H1 (cell line): Measurements from ENCODE around the gene TEX38. TPM values are rescaled to one million over a fixed set of nuclear protein-coding genes. Genes with fewer than 3 reads are reported as not detected.

Experiments
- CTCF ChIA-PET: fragments of 300-600 bp; sonication (Branson Sonifier 250); formaldehyde crosslinking; loops from one replicate; lab custom pipeline; 2021; ENCODE audit not compliant: partially characterized antibody; lab: Charles Lee
- POLR2A ChIA-PET: fragments of 300-600 bp; sonication (Branson Sonifier 250); formaldehyde crosslinking; loops from one replicate; lab custom pipeline; 2021; ENCODE audit warnings: inconsistent platforms; ENCODE audit not compliant: partially characterized antibody; lab: Charles Lee
- DNase-seq, 2 experiments: peaks; one replicate each; pipeline versions ENCODE4 v3.0.0 to v3.0.0-alpha.2; 2010 to 2022; ENCODE audit warnings: low spot score in 2 of 2, low read depth in 1 of 2, mixed read lengths in 1 of 2
- FAIRE-seq: peaks from 2 replicates; lab custom pipeline; 2011; peaks lifted over from hg19 to GRCh38; lab: Jason Lieb, UNC
- H2AFZ ChIP-seq: 2 replicates; pipeline ENCODE4 v1.8.1; 2012; ENCODE audit warnings: low read length, inconsistent platforms
- H2AK5ac ChIP-seq: 2 replicates; pipeline ENCODE4 v1.6.1; 2013; ENCODE audit warnings: low read depth, low read length
- H2BK120ac ChIP-seq: replicated peaks from 2 replicates; pipeline ENCODE3; 2013; ENCODE audit warnings: low read depth, low read length, inconsistent platforms
- H2BK12ac ChIP-seq: 2 replicates; pipeline ENCODE4 v1.6.1; 2013; ENCODE audit warnings: low read depth, low read length
- H2BK15ac ChIP-seq: 2 replicates; pipeline ENCODE4 v1.6.1; 2013; ENCODE audit warnings: low read length
- H2BK20ac ChIP-seq: 2 replicates; pipeline ENCODE4 v1.6.1; 2013; ENCODE audit warnings: low read length
- H2BK5ac ChIP-seq: 2 replicates; pipeline ENCODE4 v1.6.1; 2013; ENCODE audit warnings: low read depth, low read length
- H3K14ac ChIP-seq: 2 replicates; pipeline ENCODE4 v1.6.1; 2013; ENCODE audit warnings: inconsistent platforms; ENCODE audit not compliant: insufficient read length
- H3K18ac ChIP-seq: 2 replicates; pipeline ENCODE4 v1.6.1; 2013; ENCODE audit warnings: low read length; ENCODE audit errors: extremely low read depth
- H3K23ac ChIP-seq: 2 replicates; pipeline ENCODE4 v1.6.1; 2013; ENCODE audit warnings: inconsistent platforms; ENCODE audit not compliant: insufficient read length
- H3K23me2 ChIP-seq: 2 replicates; pipeline ENCODE4 v1.6.1; 2013; ENCODE audit warnings: low read depth, low read length
- H3K27ac ChIP-seq: 2 replicates; pipeline ENCODE4 v1.6.1; 2011; ENCODE audit warnings: low read depth, low read length, inconsistent platforms
- H3K27me3 ChIP-seq, 4 experiments: replicated peaks in 1 of 4; 1 replicate in 1 of 4; 2 replicates in 3 of 4; pipeline versions ENCODE4 v1.6.1 to v1.8.1; 2011 to 2013; ENCODE audit warnings: low read length in 3 of 4, mild to moderate bottlenecking in 3 of 4, inconsistent platforms in 2 of 4, mixed read lengths in 2 of 4, moderate library complexity in 1 of 4; ENCODE audit not compliant: control insufficient read depth in 3 of 4, insufficient read depth in 3 of 4; ENCODE audit errors: extremely low read depth in 1 of 4
- H3K36me3 ChIP-seq, 4 experiments: 2 replicates each; pipeline versions ENCODE4 v1.6.1 to v1.8.1; 2011 to 2013; ENCODE audit warnings: mild to moderate bottlenecking in 4 of 4, low read length in 3 of 4, moderate library complexity in 2 of 4, control low read depth in 1 of 4, inconsistent platforms in 1 of 4; ENCODE audit not compliant: insufficient read depth in 4 of 4, control insufficient read depth in 2 of 4
- H3K4ac ChIP-seq: replicated peaks from 2 replicates; pipeline ENCODE3; 2013; ENCODE audit warnings: low read length, low read depth, mixed read lengths, inconsistent platforms; ENCODE audit not compliant: insufficient read length
- H3K4me1 ChIP-seq, 4 experiments: replicated peaks in 1 of 4; 1 replicate in 1 of 4; 2 replicates in 3 of 4; pipeline versions ENCODE4 v1.6.1 to v1.8.1; 2011 to 2013; ENCODE audit warnings: low read length in 3 of 4, inconsistent platforms in 2 of 4, mixed read lengths in 1 of 4; ENCODE audit not compliant: insufficient read depth in 4 of 4, control insufficient read depth in 3 of 4
- H3K4me2 ChIP-seq, 2 experiments: 2 replicates each; pipeline versions ENCODE4 v1.6.1 to v1.8.1; 2011 to 2013; ENCODE audit warnings: low read depth in 2 of 2, low read length in 2 of 2, control low read depth in 1 of 2, inconsistent platforms in 1 of 2, mild to moderate bottlenecking in 1 of 2; ENCODE audit not compliant: insufficient read depth in 1 of 2
- H3K4me3 ChIP-seq, 4 experiments: fragments of 200-600, 300-600 bp in 1 of 4; sonication (generic), shearing (Covaris generic), sonication (Bioruptor Twin) in 1 of 4; 2 replicates each; pipeline versions ENCODE4 v1.5.1 to v1.8.1; 2011 to 2016; ENCODE audit warnings: low read length in 4 of 4, low read depth in 3 of 4, control low read depth in 2 of 4, inconsistent platforms in 2 of 4, mild to moderate bottlenecking in 2 of 4, mixed read lengths in 1 of 4, moderate library complexity in 1 of 4; ENCODE audit not compliant: insufficient read depth in 2 of 4; ENCODE audit errors: extremely low read depth in 1 of 4
- H3K56ac ChIP-seq: replicated peaks from 2 replicates; pipeline ENCODE3; 2013; ENCODE audit warnings: low read depth, mild to moderate bottlenecking, mixed read lengths, low read length, inconsistent platforms; ENCODE audit not compliant: insufficient read length
- H3K79me1 ChIP-seq: 2 replicates; pipeline ENCODE4 v1.6.1; 2013; ENCODE audit warnings: low read depth, low read length, control low read depth
- H3K79me2 ChIP-seq, 2 experiments: 2 replicates each; pipeline versions ENCODE4 v1.6.1 to v1.8.1; 2012 to 2013; ENCODE audit warnings: low read length in 2 of 2, mild to moderate bottlenecking in 2 of 2, inconsistent platforms in 1 of 2; ENCODE audit not compliant: insufficient read depth in 2 of 2, control insufficient read depth in 1 of 2
- H3K9ac ChIP-seq, 4 experiments: replicated peaks in 1 of 4; 1 replicate in 1 of 4; 2 replicates in 3 of 4; pipeline versions ENCODE4 v1.6.1 to v1.8.1; 2011 to 2013; ENCODE audit warnings: low read depth in 3 of 4, low read length in 3 of 4, control low read depth in 2 of 4, mild to moderate bottlenecking in 2 of 4, moderate library complexity in 2 of 4, inconsistent platforms in 1 of 4; ENCODE audit errors: extremely low read depth in 1 of 4
- H3K9me3 ChIP-seq, 2 experiments: 2 replicates each; pipeline versions ENCODE4 v1.6.1 to v1.8.1; 2012 to 2013; ENCODE audit warnings: mild to moderate bottlenecking in 2 of 2, moderate library complexity in 2 of 2, control low read depth in 1 of 2, inconsistent platforms in 1 of 2, low read depth in 1 of 2, low read length in 1 of 2, mixed read lengths in 1 of 2; ENCODE audit not compliant: insufficient read depth in 2 of 2
- H4K20me1 ChIP-seq, 2 experiments: replicated peaks in 1 of 2; 2 replicates each; pipeline versions ENCODE3 to v1.8.1; 2011 to 2013; ENCODE audit warnings: inconsistent platforms in 2 of 2, low read length in 2 of 2, mild to moderate bottlenecking in 1 of 2; ENCODE audit not compliant: insufficient read depth in 2 of 2, control insufficient read depth in 1 of 2
- H4K5ac ChIP-seq: 2 replicates; pipeline ENCODE4 v1.6.1; 2013; ENCODE audit warnings: low read length, low read depth, mixed read lengths, inconsistent platforms; ENCODE audit not compliant: insufficient read length
- H4K8ac ChIP-seq: 2 replicates; pipeline ENCODE4 v1.8.0; 2013; ENCODE audit warnings: mild to moderate bottlenecking, moderate library complexity, low read length, inconsistent platforms; ENCODE audit not compliant: insufficient read depth; ENCODE audit errors: extremely low read depth
- H4K91ac ChIP-seq: replicated peaks from 2 replicates; pipeline ENCODE3; 2013; ENCODE audit warnings: low read length, mixed read lengths, inconsistent platforms; ENCODE audit not compliant: insufficient read length
- CTBP2 ChIP-seq: IDR thresholded peaks from 2 replicates; pipeline ENCODE4 v1.7.0; 2011; ENCODE audit warnings: borderline replicate concordance, mild to moderate bottlenecking, moderate library complexity, mixed read lengths, low read length; ENCODE audit not compliant: insufficient read depth, insufficient read length
- GABPA ChIP-seq: IDR thresholded peaks from 2 replicates; pipeline ENCODE4 v1.6.1; 2011; ENCODE audit warnings: mild to moderate bottlenecking, low read length, moderate library complexity, borderline replicate concordance; ENCODE audit not compliant: insufficient read depth
- KDM5A ChIP-seq: fragments of 200-600 bp; IDR thresholded peaks from 2 replicates; pipeline ENCODE4 v1.7.1; 2012; ENCODE audit warnings: mild to moderate bottlenecking, low read length, inconsistent platforms, mixed read lengths
- RNF2 ChIP-seq: fragments of 200-900, 300-1000 bp; sonication (generic); IDR thresholded peaks from 2 replicates; pipeline ENCODE4 v1.7.1; 2016; ENCODE audit warnings: borderline replicate concordance, low read depth, mild to moderate bottlenecking, antibody characterized with exemption, low read length; ENCODE audit not compliant: poor library complexity, severe bottlenecking; ENCODE audit errors: missing control alignments
- SP1 ChIP-seq: IDR thresholded peaks from 2 replicates; pipeline ENCODE4 v1.6.1; 2011; ENCODE audit warnings: low read depth, low read length
- SP4 ChIP-seq: IDR thresholded peaks from 2 replicates; pipeline ENCODE4 v1.6.1; 2012; ENCODE audit warnings: low read length, inconsistent platforms
- ZNF274 ChIP-seq: IDR thresholded peaks from 2 replicates; pipeline ENCODE4 v1.7.0; 2012; ENCODE audit warnings: low read length, borderline replicate concordance; ENCODE audit errors: extremely low read depth
- WGBS, 2 experiments: shearing (Covaris generic) in 1 of 2; methylation state at CpG; one replicate each; pipeline versions ENCODE4 v1.1.6 to v1.1.7; 2013 to 2015; ENCODE audit warnings: low lambda C conversion rate in 2 of 2, mixed read lengths in 2 of 2, inconsistent platforms in 1 of 2, low coverage in 1 of 2, missing lambda C conversion rate in 1 of 2; ENCODE audit not compliant: insufficient replicate concordance in 2 of 2, insufficient coverage in 1 of 2, insufficient read length in 1 of 2; ENCODE audit errors: extremely low coverage in 1 of 2, missing lambda C conversion rate in 1 of 2; 5-methylcytosine and 5-hydroxymethylcytosine counted together
- polyA plus RNA-seq, 7 experiments: library from polyadenylated mRNA; depleted of rRNA in 3 of 7; stranded (reverse) in 5 of 7; unstranded in 2 of 7; fragments of >200 nt in 5 of 7; fragments of 200-250 nt in 2 of 7; gene quantifications; 1 replicate in 5 of 7; 2 replicates in 1 of 7; 4 replicates in 1 of 7; pipeline versions ENCODE4 v1.2.1 to v1.2.3, GENCODE V29; 2011 to 2013; ENCODE audit warnings: missing spikeins in 2 of 7, mixed read lengths in 2 of 7
- total RNA-seq: library from RNA; stranded (reverse); fragmentation: NEBNext Ultra II Directional; extraction: Animal tissue kit (Norgen Biotek cat#: 25700); gene quantifications from 2 replicates; pipeline ENCODE4 v1.2.1, GENCODE V29; 2021

Gene TEX38
- total and polyA plus RNA-seq, 2 of the 8 experiments (the other 6 are each of a cell fraction or from before 2014, with no cell fraction given), result 0.33 TPM; not detected in 1

- H3K79me1 ChIP-seq, result no peaks in the 10 kb centered on the region
- H3K23me2 ChIP-seq, result no peaks in the 10 kb centered on the region; the same call in 1 of the 2 replicates
- no peak overlapping the region for H3K56ac ChIP-seq
- H3K23ac ChIP-seq, result no peak overlapping the region
- H3K4ac ChIP-seq, result no peak overlapping the region
- TF ChIP-seq SP1 (no peak), SP4 (no peak), RNF2 (no peak), GABPA (no peak), KDM5A (no peak), ZNF274 (no peak), CTBP2 (no peak)
- H2BK15ac ChIP-seq, result no peak overlapping the region
- H4K5ac ChIP-seq, result no peak overlapping the region
- H3K14ac ChIP-seq, result no peak overlapping the region
- H2BK20ac ChIP-seq, result no peak overlapping the region
- H3K9me3 ChIP-seq, result no peaks in the 10 kb centered on the region
- peaks cover 2 to 7% of the 10 kb centered on the region in 2 experiments for H4K20me1 ChIP-seq
- H2BK5ac ChIP-seq, result no peak overlapping the region
- H3K4me2 ChIP-seq, result no peak overlapping the region
- H3K4me3 ChIP-seq, result no peak overlapping the region
- ChIA-PET POLR2A (no interaction called here), CTCF (interaction anchor here (1.3 to 1.4 kb wide), 2 partner anchors 21 to 478 kb away, joined by 3 to 5 read pairs; no protein-coding TSS in a partner anchor)
- H3K79me2 ChIP-seq, result no peaks in the 10 kb centered on the region
- H3K27me3 ChIP-seq, result no peaks in the 10 kb centered on the region
- H2AK5ac ChIP-seq, result no peak overlapping the region
- H3K9ac ChIP-seq, result no peak overlapping the region
- DNase-seq, result no peak
- no peaks in the 10 kb centered on the region for H3K4me1 ChIP-seq
- H4K91ac ChIP-seq, result no peak overlapping the region
- WGBS, 2 experiments, result 97% methylated on average over 2 of the region's 2 CpGs; no CpG with 5 or more reads in 1 of the 2 experiments
- H4K8ac ChIP-seq, result no peak overlapping the region
- no peak overlapping the region for H2BK120ac ChIP-seq
- H3K27ac ChIP-seq, result no peak overlapping the region
- H2AFZ ChIP-seq, result no peak overlapping the region
- no peak for FAIRE-seq
- no peak overlapping the region for H3K18ac ChIP-seq
- peaks cover 0 to 23% (median 15%) of the 10 kb centered on the region in 4 experiments; a peak in 5 of 8 replicates for H3K36me3 ChIP-seq
- no peak overlapping the region for H2BK12ac ChIP-seq
Observed at GRCh38 chr1:46697053-46697452, 25.4 kb downstream of the TEX38 start.
